NCI-H460 (cell line): ENCODE results near the gene SLC22A15. TPM values are rescaled to one million over a fixed set of nuclear protein-coding genes. Genes with fewer than 3 reads are reported as not detected.
A peak's percentile ranks its signal among the peaks of the same experiment; 100 is the strongest.
"Not testable (repeated sequence)": the region's sequence is repeated elsewhere in the genome, so short reads cannot be mapped to it uniquely, and the experiment has no call there.

Source experiments
- DNase-seq: peaks from one replicate; pipeline ENCODE4 v3.0.0-alpha.2; 2016; ENCODE audit warnings: low read depth; ENCODE audit errors: extremely low read depth
- total RNA-seq: library from RNA; depleted of rRNA; stranded (reverse); fragments of >200 nt; shearing (Covaris generic); gene quantifications from 2 replicates; pipeline ENCODE4 v1.2.3, GENCODE V29; 2014

SLC22A15 gene
- total RNA-seq, 1 experiment from 2014 or later, result 0.42 TPM

GRCh38 chr1:115980998-115981993, 5.0 kb downstream of the SLC22A15 start:
- DNase-seq, result peak; percentile 32

GRCh38 chr1:115982400-115982799, 6.1 kb downstream of the SLC22A15 start:
- DNase-seq, result no peak

GRCh38 chr1:115983584-115983983, 7.3 kb downstream of the SLC22A15 start:
- no peak for DNase-seq

GRCh38 chr1:115987623-115988022, 11.3 kb downstream of the SLC22A15 start:
- DNase-seq, result no peak

- DNase-seq, result no peak
Observed at GRCh38 chr1:115988953-115989352, 12.6 kb downstream of the SLC22A15 start.

- DNase-seq, result no peak
Observed at GRCh38 chr1:115989699-115990098, 13.4 kb downstream of the SLC22A15 start.

GRCh38 chr1:115991909-115992308, 15.6 kb downstream of the SLC22A15 start:
- no peak for DNase-seq

GRCh38 chr1:115997921-115998320, 21.6 kb downstream of the SLC22A15 start:
- not testable (repeated sequence) for DNase-seq

- no peak for DNase-seq
Observed at GRCh38 chr1:116001739-116002487, 25.6 kb downstream of the SLC22A15 start.

- no peak for DNase-seq
Observed at GRCh38 chr1:116002781-116003420, 26.6 kb downstream of the SLC22A15 start.

GRCh38 chr1:116003823-116004222, 27.5 kb downstream of the SLC22A15 start:
- DNase-seq, result no peak

GRCh38 chr1:116006486-116006964, 30.2 kb downstream of the SLC22A15 start:
- DNase-seq, result no peak

GRCh38 chr1:116008656-116009390, 32.5 kb downstream of the SLC22A15 start:
- DNase-seq, result no peak

GRCh38 chr1:116012716-116013115, 36.4 kb downstream of the SLC22A15 start:
- DNase-seq, result no peak

GRCh38 chr1:116015679-116016078, 39.4 kb downstream of the SLC22A15 start:
- DNase-seq, result no peak

GRCh38 chr1:116018007-116018406, 41.7 kb downstream of the SLC22A15 start:
- DNase-seq, result no peak

- DNase-seq, result no peak
Observed at GRCh38 chr1:116019653-116020253, 43.4 kb downstream of the SLC22A15 start.

GRCh38 chr1:116020668-116021272, 44.5 kb downstream of the SLC22A15 start:
- DNase-seq, result peak; percentile 48

GRCh38 chr1:116024626-116025025, 48.3 kb downstream of the SLC22A15 start:
- DNase-seq, result no peak
